Measurements from ENCODE around the gene DNAJC24. TPM values are rescaled to one million over a fixed set of nuclear protein-coding genes. Genes with fewer than 3 reads are reported as not detected.

Gene DNAJC24
- total and polyA plus RNA-seq, 10 of the 15 experiments (the other 5 are each of a cell fraction or from before 2014, with no cell fraction given) = 10.0 to 25.4 (median 13.8) TPM

DNA sequence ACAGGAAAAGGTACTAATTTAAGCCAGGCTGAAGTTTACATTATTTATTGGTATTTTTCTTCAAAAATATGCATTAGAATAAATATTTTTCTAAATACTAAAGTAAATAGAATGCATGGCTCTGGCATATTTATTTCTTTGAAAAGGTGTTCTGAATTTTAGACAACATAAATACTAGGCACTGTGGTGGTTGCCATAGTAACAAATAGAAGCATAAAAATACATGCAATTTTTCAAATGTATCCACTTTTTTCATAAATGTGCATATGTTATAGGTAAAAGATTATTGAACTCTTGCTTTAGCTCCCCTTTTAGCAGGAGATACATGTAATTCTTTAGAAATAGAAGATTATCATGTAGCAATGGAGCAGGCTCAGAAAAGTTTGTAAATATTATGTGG is 18.5 kb upstream of the DNAJC24 start:
- no TSS peak for BruUV-seq (replicated peaks)
- in situ Hi-C loops (cut with MboI) = no loop called here
- FAIRE-seq = no peak

DNA sequence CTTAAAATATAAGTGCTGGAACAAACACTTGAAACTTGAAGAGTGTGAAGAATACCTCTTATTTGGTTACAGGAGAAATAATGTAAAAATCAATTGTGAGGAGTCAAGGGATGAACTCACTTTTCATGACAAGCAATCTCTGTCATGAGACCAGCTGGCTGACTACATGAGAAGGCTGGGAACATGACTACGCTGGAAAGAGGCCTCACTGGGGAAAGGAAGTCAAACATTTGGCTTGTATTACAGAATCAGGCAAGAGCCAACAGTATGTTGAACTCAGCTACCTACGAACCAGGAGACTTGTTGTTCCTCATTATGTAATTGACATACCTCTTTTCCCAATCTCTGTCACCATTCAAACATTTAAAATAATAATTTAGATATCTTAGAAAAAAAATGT is 14.5 kb upstream of the DNAJC24 start:
- BruUV-seq (replicated peaks) = no TSS peak
- Histone ChIP-seq H3K4me3 (no peak overlapping the region), H4K20me1 (ENCODE audit: control insufficient read depth, insufficient read depth) (no peaks in the 10 kb centered on the region), H3K9me3 (replicated peaks; ENCODE audit: control insufficient read depth, insufficient read depth, low read length) (no peaks in the 10 kb centered on the region), H3K27ac (ENCODE audit: control insufficient read depth, insufficient read depth) (no peak overlapping the region), H3K4me1 (ENCODE audit: control insufficient read depth, insufficient read depth, low read length) (no peaks in the 10 kb centered on the region), H3K36me3 (ENCODE audit: control insufficient read depth in 2 of 2, insufficient read depth in 2 of 2, low read length in 1 of 2) (no peaks in the 10 kb centered on the region), H3K79me2 (ENCODE audit: control insufficient read depth, insufficient read depth, low read length) (no peaks in the 10 kb centered on the region), H3K4me2 (ENCODE audit: control insufficient read depth, insufficient read depth) (no peak overlapping the region), H2AFZ (ENCODE audit: control insufficient read depth, low read depth, low read length) (no peak overlapping the region), H3K27me3 (replicated peaks in 1 of 2; ENCODE audit: control insufficient read depth in 2 of 2, insufficient read depth in 2 of 2, low read length in 1 of 2) (no peaks in the 10 kb centered on the region), H3K9ac (ENCODE audit: control insufficient read depth, insufficient read depth, low read length) (no peak overlapping the region)
- RAD21 ChIA-PET (ENCODE audit: unreplicated experiment) = no interaction called here
- in situ Hi-C loops (cut with MboI) (no loop called here), intact Hi-C loops (cut with micrococcal nuclease; ENCODE audit: unreplicated experiment) (no loop called here)
- no peak for ATAC-seq
- CTCF ChIA-PET = interaction anchor here (1.2 kb wide), 1 partner anchor 14 kb away, joined by 8 read pairs; no protein-coding TSS in a partner anchor
- no peak for TF ChIP-seq PRDM15 (CRISPR knock-in tag; IDR thresholded peaks at IDR 0.05)
- FAIRE-seq = no peak
- no peak for DNase-seq (ENCODE audit: low read depth, low spot score)
- SMC1A ChIA-PET (ENCODE audit: uncharacterized antibody, unreplicated experiment) = interaction anchor here (0.6 to 1.7 kb wide), 2 partner anchors 248 to 1461 kb away, joined by 3 to 4 read pairs; no protein-coding TSS in a partner anchor
- POLR2A ChIA-PET = no interaction called here
- 43% methylated on average over 2 of the region's 2 CpGs for WGBS (ENCODE audit: insufficient coverage, insufficient replicate concordance, low lambda C conversion rate, missing lambda C conversion rate)

More for the DNA sequence above, 18.5 kb upstream of the DNAJC24 start:
- H3K9me3 ChIP-seq (replicated peaks; ENCODE audit: control insufficient read depth, insufficient read depth, low read length) = no peaks in the 10 kb centered on the region
- H3K9ac ChIP-seq (ENCODE audit: control insufficient read depth, insufficient read depth, low read length) = no peak overlapping the region
- no peak for TF ChIP-seq ATF3 (IDR thresholded peaks at IDR 0.05; ENCODE audit: borderline replicate concordance, extremely low read depth, low read depth, low read length)
- no peak for TF ChIP-seq POLR2AphosphoS2 (IDR thresholded peaks at IDR 0.05; ENCODE audit: low read depth, low read length)
- TF ChIP-seq ASH2L (IDR thresholded peaks at IDR 0.05; ENCODE audit: borderline replicate concordance, low read depth) = no peak
- TF ChIP-seq PAX8 (IDR thresholded peaks at IDR 0.05) = no peak
- no peak for TF ChIP-seq IKZF1 (conservative IDR thresholded peaks at IDR 0.05)
- no peak for TF ChIP-seq FOXK2 (IDR thresholded peaks at IDR 0.05)
- TF ChIP-seq SREBF1 (IDR thresholded peaks at IDR 0.05; ENCODE audit: low read length) = no peak
- TF ChIP-seq CHD1 (IDR thresholded peaks at IDR 0.05; ENCODE audit: low read depth, low read length) = no peak
- no peak for TF ChIP-seq WRNIP1 (IDR thresholded peaks at IDR 0.05; ENCODE audit: borderline replicate concordance, low read depth, low read length)
- TF ChIP-seq RAD51 (IDR thresholded peaks at IDR 0.05) = no peak
- TF ChIP-seq TCF7 (IDR thresholded peaks at IDR 0.05; ENCODE audit: borderline replicate concordance) = no peak
- TF ChIP-seq ZZZ3 (IDR thresholded peaks at IDR 0.05; ENCODE audit: control insufficient read depth, insufficient read length, low read depth) = no peak
- TF ChIP-seq CBX3 (IDR thresholded peaks at IDR 0.05; ENCODE audit: borderline replicate concordance, low read depth) = no peak
- H3K27me3 ChIP-seq (replicated peaks in 1 of 2; ENCODE audit: control insufficient read depth in 2 of 2, insufficient read depth in 2 of 2, low read length in 1 of 2) = no peaks in the 10 kb centered on the region
- no peak overlapping the region for H3K4me3 ChIP-seq
- POLR2A ChIA-PET = no interaction called here
- no peak overlapping the region for H3K27ac ChIP-seq (ENCODE audit: control insufficient read depth, insufficient read depth)
- CTCF ChIA-PET = interaction anchor here (1.0 to 1.1 kb wide), 2 partner anchors 9 to 10 kb away, joined by 3 to 4 read pairs; no protein-coding TSS in a partner anchor
- no peak overlapping the region for H3K4me2 ChIP-seq (ENCODE audit: control insufficient read depth, insufficient read depth)
- intact Hi-C loops (cut with micrococcal nuclease; ENCODE audit: unreplicated experiment) = no loop called here
- H3K4me1 ChIP-seq (ENCODE audit: control insufficient read depth, insufficient read depth, low read length) = no peaks in the 10 kb centered on the region
- no peak for ATAC-seq
- SMC1A ChIA-PET (ENCODE audit: uncharacterized antibody, unreplicated experiment) = interaction anchor here (0.7 kb wide), 1 partner anchor 15 kb away, joined by 3 read pairs; no protein-coding TSS in a partner anchor
- H4K20me1 ChIP-seq (ENCODE audit: control insufficient read depth, insufficient read depth) = no peaks in the 10 kb centered on the region
- no peak for DNase-seq (ENCODE audit: low read depth, low spot score)
- RAD21 ChIA-PET (ENCODE audit: unreplicated experiment) = no interaction called here
- no peaks in the 10 kb centered on the region for H3K79me2 ChIP-seq (ENCODE audit: control insufficient read depth, insufficient read depth, low read length)
- H2AFZ ChIP-seq (ENCODE audit: control insufficient read depth, low read depth, low read length) = no peak overlapping the region
- no peaks in the 10 kb centered on the region for H3K36me3 ChIP-seq (ENCODE audit: control insufficient read depth in 2 of 2, insufficient read depth in 2 of 2, low read length in 1 of 2)

All from GM12878 (cell line).